ENCODE results near the gene GNAO1. TPM values are rescaled to one million over a fixed set of nuclear protein-coding genes. Genes with fewer than 3 reads are reported as not detected.

Gene GNAO1
- polyA plus RNA-seq, 1 of the 3 experiments (the other 2 are of a cell fraction): 0.30 TPM

DNA sequence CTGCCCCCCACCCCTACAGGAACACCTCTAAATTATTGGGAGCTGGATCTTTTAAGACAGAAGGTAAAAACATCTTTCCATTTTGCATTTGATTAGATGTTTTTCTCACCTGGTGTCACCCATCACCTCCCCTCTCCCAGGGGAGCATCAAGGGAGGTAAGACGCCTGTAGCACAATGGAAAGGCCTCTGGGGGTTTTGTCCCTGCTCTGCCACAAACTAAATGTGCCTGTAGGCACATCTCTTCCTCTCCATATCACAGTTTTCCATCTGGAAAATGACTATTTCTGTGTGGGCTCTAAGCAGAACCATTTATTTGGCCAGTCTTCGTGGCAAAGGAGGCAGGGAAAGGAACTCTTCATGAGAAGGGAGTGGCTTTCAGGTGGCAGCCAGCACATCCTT, 76.6 kb downstream of the GNAO1 start (continued):
- TF ChIP-seq FOXM1 (IDR thresholded peaks at IDR 0.05; ENCODE audit: low read depth) (no peak), GABPA (IDR thresholded peaks at IDR 0.05; ENCODE audit: low read depth) (no peak), NFIC (IDR thresholded peaks at IDR 0.05; ENCODE audit: borderline replicate concordance) (no peak)
- TF ChIP-seq, protein P1, sequence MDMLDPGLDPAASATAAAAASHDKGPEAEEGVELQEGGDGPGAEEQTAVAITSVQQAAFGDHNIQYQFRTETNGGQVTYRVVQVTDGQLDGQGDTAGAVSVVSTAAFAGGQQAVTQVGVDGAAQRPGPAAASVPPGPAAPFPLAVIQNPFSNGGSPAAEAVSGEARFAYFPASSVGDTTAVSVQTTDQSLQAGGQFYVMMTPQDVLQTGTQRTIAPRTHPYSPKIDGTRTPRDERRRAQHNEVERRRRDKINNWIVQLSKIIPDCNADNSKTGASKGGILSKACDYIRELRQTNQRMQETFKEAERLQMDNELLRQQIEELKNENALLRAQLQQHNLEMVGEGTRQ (IDR thresholded peaks at IDR 0.05; ENCODE audit: borderline replicate concordance, low read depth, low read length): no peak

DNA sequence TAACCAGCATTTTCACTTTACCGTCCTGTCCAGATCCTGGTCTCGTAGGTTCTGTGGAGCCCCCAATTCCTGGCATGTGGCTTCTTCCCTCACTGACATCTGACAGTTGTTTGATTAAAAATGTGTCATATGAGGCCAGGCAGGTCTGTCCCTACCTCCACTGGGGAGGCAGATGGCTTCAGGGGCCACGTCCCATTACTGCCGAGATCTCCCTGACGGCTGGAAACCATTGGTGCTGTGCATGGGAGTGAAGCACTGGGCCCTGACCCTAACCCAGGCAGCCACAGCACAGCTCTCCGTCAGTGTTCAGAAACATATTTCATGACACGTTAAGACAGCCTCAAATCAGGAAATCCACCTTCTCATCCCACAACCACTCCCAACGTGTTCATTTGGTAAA, 77.5 kb downstream of the GNAO1 start:
- Histone ChIP-seq H3K27ac (ENCODE audit: low read depth in 2 of 2, low read length in 1 of 2) (peak overlapping the region in 1 of 2 experiments; percentile 13; a peak in 1 of 4 replicates), H3K4me2 (no peak overlapping the region), H3K79me2 (ENCODE audit: insufficient read depth) (no peaks in the 10 kb centered on the region), H3K36me3 (replicated peaks in 1 of 2; ENCODE audit: control insufficient read depth in 1 of 2, insufficient read depth in 2 of 2, low read length in 1 of 2) (no peaks in the 10 kb centered on the region), H3K9me2 (no peaks in the 10 kb centered on the region), H3K9me3 (no peaks in the 10 kb centered on the region), H3F3A (replicated peaks; ENCODE audit: insufficient read depth) (no peaks in the 10 kb centered on the region), H3K27me3 (ENCODE audit: insufficient read depth) (no peaks in the 10 kb centered on the region), H3K9ac (no peak overlapping the region), H4K20me1 (ENCODE audit: insufficient read depth) (no peaks in the 10 kb centered on the region), H2AFZ (ENCODE audit: low read depth) (no peak overlapping the region), H3K4me3 (ENCODE audit: low read depth in 2 of 2, low read length in 1 of 2) (no peak overlapping the region), H3K4me1 (ENCODE audit: control insufficient read depth in 1 of 2, insufficient read depth in 2 of 2, low read depth in 1 of 2, low read length in 1 of 2) (peaks cover 0 to 52% of the 10 kb centered on the region in 2 experiments; a peak in 2 of 4 replicates)
- POLR2A ChIA-PET: no interaction called here
- CTCF ChIA-PET: interaction anchor here (1.1 to 3.8 kb wide), 4 partner anchors 8 to 49 kb away, joined by 3 to 21 read pairs (median 5); no protein-coding TSS in a partner anchor
- DNase-seq: no peak
- WGBS (ENCODE audit: low lambda C conversion rate): 50% methylated on average over 8 of the region's 8 CpGs
- TF ChIP-seq FOSL2 (IDR thresholded peaks at IDR 0.05; ENCODE audit: borderline replicate concordance, low read depth) (no peak), EZH2phosphoT487 (IDR thresholded peaks at IDR 0.05; ENCODE audit: borderline replicate concordance, low read depth) (no peak)

DNA sequence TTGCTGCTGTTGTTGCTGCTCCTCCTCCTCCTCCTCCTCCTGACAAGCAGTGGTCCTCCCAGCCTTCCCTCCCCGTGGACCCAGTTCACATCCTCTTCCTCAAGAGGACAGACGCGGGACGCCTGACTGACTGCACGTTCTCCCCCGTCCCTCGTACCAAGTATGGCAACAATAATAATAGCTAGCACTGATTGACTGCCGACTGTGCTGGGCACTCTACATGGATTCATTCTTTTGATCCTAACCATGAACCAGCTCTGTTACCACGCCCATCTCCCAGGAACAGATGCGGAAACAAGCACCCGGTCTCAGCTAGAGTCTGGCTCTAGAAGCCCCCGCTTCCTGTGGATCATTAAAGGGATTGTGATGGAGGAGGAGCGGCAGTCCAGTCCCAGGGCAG, 78.0 kb downstream of the GNAO1 start:
- 73% methylated on average over 13 of the region's 13 CpGs for WGBS (ENCODE audit: low lambda C conversion rate)
- CTCF ChIA-PET: interaction anchor here (1.4 to 3.8 kb wide), 3 partner anchors 11 to 49 kb away, joined by 3 to 21 read pairs (median 12); no protein-coding TSS in a partner anchor

More for the DNA sequence above, 78.0 kb downstream of the GNAO1 start:
- H3K9ac ChIP-seq: no peak overlapping the region
- no peak overlapping the region; a peak in 1 of 4 replicates for H3K27ac ChIP-seq (ENCODE audit: low read depth in 2 of 2, low read length in 1 of 2)
- DNase-seq: no peak
- H3K36me3 ChIP-seq (replicated peaks in 1 of 2; ENCODE audit: control insufficient read depth in 1 of 2, insufficient read depth in 2 of 2, low read length in 1 of 2): no peaks in the 10 kb centered on the region
- TF ChIP-seq RFX5 (IDR thresholded peaks at IDR 0.05; ENCODE audit: low read length): no peak
- TF ChIP-seq GABPA (IDR thresholded peaks at IDR 0.05; ENCODE audit: low read depth): no peak
- no peak for TF ChIP-seq FOXJ3 (CRISPR knock-in tag; IDR thresholded peaks at IDR 0.05)
- TF ChIP-seq YY1 (IDR thresholded peaks at IDR 0.05; ENCODE audit: low read depth): no peak
- TF ChIP-seq MXI1 (IDR thresholded peaks at IDR 0.05; ENCODE audit: low read depth, low read length): no peak
- no peak for TF ChIP-seq SMC3 (IDR thresholded peaks at IDR 0.05; ENCODE audit: low read depth, low read length)
- TF ChIP-seq, protein P2, sequence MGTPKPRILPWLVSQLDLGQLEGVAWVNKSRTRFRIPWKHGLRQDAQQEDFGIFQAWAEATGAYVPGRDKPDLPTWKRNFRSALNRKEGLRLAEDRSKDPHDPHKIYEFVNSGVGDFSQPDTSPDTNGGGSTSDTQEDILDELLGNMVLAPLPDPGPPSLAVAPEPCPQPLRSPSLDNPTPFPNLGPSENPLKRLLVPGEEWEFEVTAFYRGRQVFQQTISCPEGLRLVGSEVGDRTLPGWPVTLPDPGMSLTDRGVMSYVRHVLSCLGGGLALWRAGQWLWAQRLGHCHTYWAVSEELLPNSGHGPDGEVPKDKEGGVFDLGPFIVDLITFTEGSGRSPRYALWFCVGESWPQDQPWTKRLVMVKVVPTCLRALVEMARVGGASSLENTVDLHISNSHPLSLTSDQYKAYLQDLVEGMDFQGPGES (IDR thresholded peaks at IDR 0.05; ENCODE audit: low read depth, low read length): no peak
- no peak for TF ChIP-seq FOXM1 (IDR thresholded peaks at IDR 0.05; ENCODE audit: low read depth)
- TF ChIP-seq, protein P3, sequence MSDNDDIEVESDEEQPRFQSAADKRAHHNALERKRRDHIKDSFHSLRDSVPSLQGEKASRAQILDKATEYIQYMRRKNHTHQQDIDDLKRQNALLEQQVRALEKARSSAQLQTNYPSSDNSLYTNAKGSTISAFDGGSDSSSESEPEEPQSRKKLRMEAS (IDR thresholded peaks at IDR 0.05; ENCODE audit: low read depth): no peak
- no peak for TF ChIP-seq MEF2A (IDR thresholded peaks at IDR 0.05; ENCODE audit: borderline replicate concordance, low read depth)
- TF ChIP-seq, protein P4, sequence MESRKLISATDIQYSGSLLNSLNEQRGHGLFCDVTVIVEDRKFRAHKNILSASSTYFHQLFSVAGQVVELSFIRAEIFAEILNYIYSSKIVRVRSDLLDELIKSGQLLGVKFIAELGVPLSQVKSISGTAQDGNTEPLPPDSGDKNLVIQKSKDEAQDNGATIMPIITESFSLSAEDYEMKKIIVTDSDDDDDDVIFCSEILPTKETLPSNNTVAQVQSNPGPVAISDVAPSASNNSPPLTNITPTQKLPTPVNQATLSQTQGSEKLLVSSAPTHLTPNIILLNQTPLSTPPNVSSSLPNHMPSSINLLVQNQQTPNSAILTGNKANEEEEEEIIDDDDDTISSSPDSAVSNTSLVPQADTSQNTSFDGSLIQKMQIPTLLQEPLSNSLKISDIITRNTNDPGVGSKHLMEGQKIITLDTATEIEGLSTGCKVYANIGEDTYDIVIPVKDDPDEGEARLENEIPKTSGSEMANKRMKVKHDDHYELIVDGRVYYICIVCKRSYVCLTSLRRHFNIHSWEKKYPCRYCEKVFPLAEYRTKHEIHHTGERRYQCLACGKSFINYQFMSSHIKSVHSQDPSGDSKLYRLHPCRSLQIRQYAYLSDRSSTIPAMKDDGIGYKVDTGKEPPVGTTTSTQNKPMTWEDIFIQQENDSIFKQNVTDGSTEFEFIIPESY (IDR thresholded peaks at IDR 0.05; ENCODE audit: borderline replicate concordance, low read depth): no peak
- TF ChIP-seq JUND (IDR thresholded peaks at IDR 0.05): no peak
- no peak for TF ChIP-seq RXRA (IDR thresholded peaks at IDR 0.05; ENCODE audit: borderline replicate concordance, low read depth)
- TF ChIP-seq FOSL2 (IDR thresholded peaks at IDR 0.05; ENCODE audit: borderline replicate concordance, low read depth): no peak
- no peaks in the 10 kb centered on the region for H3F3A ChIP-seq (replicated peaks; ENCODE audit: insufficient read depth)
- no peaks in the 10 kb centered on the region for H4K20me1 ChIP-seq (ENCODE audit: insufficient read depth)
- peaks cover 0 to 47% of the 10 kb centered on the region in 2 experiments; a peak in 1 of 4 replicates for H3K4me1 ChIP-seq (ENCODE audit: control insufficient read depth in 1 of 2, insufficient read depth in 2 of 2, low read depth in 1 of 2, low read length in 1 of 2)
- no peaks in the 10 kb centered on the region for H3K79me2 ChIP-seq (ENCODE audit: insufficient read depth)
- no peaks in the 10 kb centered on the region for H3K9me3 ChIP-seq
- POLR2A ChIA-PET: no interaction called here
- peak overlapping the region; percentile 35; the same call in 1 of the 2 replicates for H2AFZ ChIP-seq (ENCODE audit: low read depth)
- H3K27me3 ChIP-seq (ENCODE audit: insufficient read depth): no peaks in the 10 kb centered on the region
- H3K9me2 ChIP-seq: no peaks in the 10 kb centered on the region
- no peak overlapping the region for H3K4me3 ChIP-seq (ENCODE audit: low read depth in 2 of 2, low read length in 1 of 2)
- no peak overlapping the region for H3K4me2 ChIP-seq
